Skeletal muscle tissue (tissue), 4 donors: ENCODE measurements around the gene NFATC4. TPM values are rescaled to one million over a fixed set of nuclear protein-coding genes. Genes with fewer than 3 reads are reported as not detected.
A peak's percentile ranks its signal among the peaks of the same experiment; 100 is the strongest.

Experiments used
- H3K27ac ChIP-seq: one replicate; pipeline ENCODE4 v1.7.0; 2013; ENCODE audit warnings: mild to moderate bottlenecking, low read depth, low read length, inconsistent platforms
- H3K27me3 ChIP-seq, 3 donors: one replicate each; pipeline ENCODE4 v1.7.0; 2013; ENCODE audit warnings: low read length in 3 of 3; ENCODE audit not compliant: control insufficient read depth in 3 of 3, insufficient read depth in 3 of 3
- H3K36me3 ChIP-seq, 3 donors: one replicate each; pipeline ENCODE4 v1.7.0; 2013; ENCODE audit warnings: low read length in 3 of 3; ENCODE audit not compliant: control insufficient read depth in 3 of 3, insufficient read depth in 3 of 3
- H3K4me1 ChIP-seq, 3 donors: one replicate each; pipeline ENCODE4 v1.7.0; 2013; ENCODE audit warnings: low read length in 3 of 3, mild to moderate bottlenecking in 3 of 3; ENCODE audit not compliant: control insufficient read depth in 3 of 3, insufficient read depth in 3 of 3
- H3K4me3 ChIP-seq, 3 donors: one replicate each; pipeline ENCODE4 v1.7.0; 2013; ENCODE audit warnings: low read length in 3 of 3
- H3K9ac ChIP-seq, 3 donors: one replicate each; pipeline ENCODE4 v1.7.0; 2013; ENCODE audit warnings: low read length in 3 of 3, mild to moderate bottlenecking in 3 of 3, moderate library complexity in 2 of 3, low read depth in 1 of 3
- H3K9me3 ChIP-seq, 3 donors: one replicate each; pipeline ENCODE4 v1.7.0; 2013; ENCODE audit warnings: low read length in 3 of 3; ENCODE audit not compliant: control insufficient read depth in 3 of 3
- total RNA-seq: library from RNA; depleted of rRNA; stranded (reverse); fragments of >200 nt; gene quantifications from one replicate; pipeline ENCODE4 v1.2.3, GENCODE V29; 2014
- donor health status: Osteomylitis.

NFATC4 gene
- total RNA-seq, 1 donor from 2014 or later: 21.4 TPM

DNA sequence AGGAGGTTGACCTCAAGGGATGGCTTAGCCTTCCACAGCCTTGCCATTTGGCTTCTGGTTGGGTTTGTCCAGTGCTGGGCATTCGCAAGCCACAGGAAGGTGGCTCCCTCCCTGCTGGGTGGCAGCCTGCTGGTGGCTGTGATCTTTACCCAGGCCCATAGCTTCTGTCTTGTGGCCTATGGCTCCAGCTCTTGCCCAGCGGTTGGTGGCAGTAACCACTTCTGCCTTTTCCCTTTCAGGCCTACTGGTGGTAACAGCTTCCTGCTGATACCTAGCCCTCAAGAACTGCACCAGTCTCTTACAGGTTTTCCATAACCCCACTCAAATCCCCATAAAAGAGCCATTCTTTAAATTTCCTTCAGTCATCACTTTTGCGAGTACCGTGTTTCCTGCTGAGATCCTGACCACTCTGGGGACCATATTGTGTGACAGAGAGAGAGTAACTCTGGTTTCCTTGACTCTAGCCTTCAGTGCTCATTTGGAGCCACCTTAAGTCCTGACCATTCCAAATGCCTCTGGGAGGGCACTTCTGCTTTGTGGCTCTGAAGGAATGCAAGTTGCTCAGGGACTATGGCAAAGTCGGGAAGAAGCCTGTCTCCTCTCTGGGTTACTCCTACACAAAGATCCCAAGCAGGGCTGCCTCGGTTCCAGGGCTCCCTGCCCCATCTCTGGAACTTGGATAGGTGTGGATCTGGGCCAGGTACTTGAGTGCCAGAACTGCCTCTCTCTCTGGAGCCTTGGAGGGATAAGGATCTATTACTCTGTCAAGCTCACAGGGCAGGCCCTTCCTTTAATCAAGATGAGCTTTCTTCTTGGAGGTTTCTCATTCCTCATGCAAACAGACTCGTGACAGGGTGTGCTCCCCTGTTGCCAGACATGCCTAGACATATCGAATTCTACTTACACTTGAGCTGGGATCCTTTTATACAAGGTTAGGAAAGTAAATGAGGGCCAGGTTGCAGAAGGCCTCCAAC, 27.9 kb downstream of the NFATC4 start:
- H3K27me3 ChIP-seq: peaks cover 3 to 16% (median 11%) of the 10 kb centered on the region in 3 donors
- no peaks in the 10 kb centered on the region for H3K9me3 ChIP-seq
- H3K4me1 ChIP-seq: peaks cover 5 to 22% (median 14%) of the 10 kb centered on the region in 3 donors
- H3K4me3 ChIP-seq: no peak overlapping the region
- no peak overlapping the region for H3K27ac ChIP-seq
- no peaks in the 10 kb centered on the region for H3K36me3 ChIP-seq
- H3K9ac ChIP-seq: no peak overlapping the region

DNA sequence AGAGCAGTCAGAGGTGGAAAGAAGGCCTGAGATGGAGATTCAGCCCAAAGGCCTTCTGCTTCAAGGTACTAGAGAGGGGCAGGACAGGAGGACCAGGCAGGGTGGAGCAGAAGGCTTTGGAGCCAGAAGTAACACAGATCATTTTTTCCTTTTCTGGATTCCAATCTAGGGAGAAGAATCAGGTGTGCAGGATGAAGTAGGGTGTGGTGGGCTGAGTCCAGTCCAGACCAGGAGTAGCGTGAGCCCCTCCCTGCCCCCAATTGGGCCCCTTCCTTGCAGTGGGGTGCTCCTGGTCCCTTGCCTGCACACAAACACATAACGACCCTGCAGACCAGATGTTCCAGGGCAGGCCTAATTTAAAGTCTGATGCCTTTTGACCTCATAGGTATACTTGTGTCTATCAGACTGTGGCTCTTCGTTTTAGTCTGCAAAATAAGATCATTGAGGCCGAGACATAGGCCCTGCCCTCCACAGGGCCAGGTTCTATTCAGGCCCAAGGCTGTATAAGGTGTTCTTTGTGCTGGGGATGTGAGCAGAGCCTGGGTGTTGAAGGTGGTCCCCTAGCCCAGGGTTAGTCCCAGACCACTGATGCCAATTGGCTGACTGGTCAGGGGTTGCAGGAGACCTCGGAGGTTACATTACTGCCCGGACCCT, 29.8 kb downstream of the NFATC4 start:
- Histone ChIP-seq H3K27me3 (peaks cover 0 to 10% (median under 1%) of the 10 kb centered on the region in 3 donors), H3K36me3 (no peaks in the 10 kb centered on the region), H3K9me3 (no peaks in the 10 kb centered on the region), H3K9ac (peak overlapping the region in 1 of 3 donors; percentile 40), H3K27ac (peak overlapping the region; percentile 56), H3K4me3 (no peak overlapping the region), H3K4me1 (peaks cover 8 to 24% (median 18%) of the 10 kb centered on the region in 3 donors)

DNA sequence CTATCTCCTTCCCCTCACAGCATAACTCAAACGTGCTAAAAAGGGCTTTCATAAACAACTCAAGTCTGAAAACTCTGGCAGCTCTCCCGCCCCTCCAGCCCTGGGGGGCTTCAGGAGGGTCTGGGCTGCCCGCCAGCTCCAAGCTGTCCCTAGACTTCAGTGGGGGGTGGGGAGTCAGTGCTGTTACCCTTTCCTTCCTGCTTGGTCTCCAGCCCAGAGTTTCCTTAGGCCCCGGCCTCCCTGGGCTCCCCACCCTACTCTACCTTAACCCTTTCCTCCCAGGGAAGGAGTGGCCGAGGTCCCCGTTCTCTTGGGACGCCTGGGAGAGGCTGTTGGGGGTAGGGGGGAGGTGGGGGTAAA, 30.3 kb downstream of the NFATC4 start:
- peaks cover 0 to 10% (median 0%) of the 10 kb centered on the region in 3 donors for H3K27me3 ChIP-seq
- H3K36me3 ChIP-seq: no peaks in the 10 kb centered on the region
- no peaks in the 10 kb centered on the region for H3K9me3 ChIP-seq
- peak overlapping the region; percentile 56 for H3K27ac ChIP-seq
- H3K4me3 ChIP-seq: no peak overlapping the region
- peak overlapping the region in 1 of 3 donors; percentile 40 for H3K9ac ChIP-seq
- peaks cover 8 to 24% (median 23%) of the 10 kb centered on the region in 3 donors for H3K4me1 ChIP-seq

DNA sequence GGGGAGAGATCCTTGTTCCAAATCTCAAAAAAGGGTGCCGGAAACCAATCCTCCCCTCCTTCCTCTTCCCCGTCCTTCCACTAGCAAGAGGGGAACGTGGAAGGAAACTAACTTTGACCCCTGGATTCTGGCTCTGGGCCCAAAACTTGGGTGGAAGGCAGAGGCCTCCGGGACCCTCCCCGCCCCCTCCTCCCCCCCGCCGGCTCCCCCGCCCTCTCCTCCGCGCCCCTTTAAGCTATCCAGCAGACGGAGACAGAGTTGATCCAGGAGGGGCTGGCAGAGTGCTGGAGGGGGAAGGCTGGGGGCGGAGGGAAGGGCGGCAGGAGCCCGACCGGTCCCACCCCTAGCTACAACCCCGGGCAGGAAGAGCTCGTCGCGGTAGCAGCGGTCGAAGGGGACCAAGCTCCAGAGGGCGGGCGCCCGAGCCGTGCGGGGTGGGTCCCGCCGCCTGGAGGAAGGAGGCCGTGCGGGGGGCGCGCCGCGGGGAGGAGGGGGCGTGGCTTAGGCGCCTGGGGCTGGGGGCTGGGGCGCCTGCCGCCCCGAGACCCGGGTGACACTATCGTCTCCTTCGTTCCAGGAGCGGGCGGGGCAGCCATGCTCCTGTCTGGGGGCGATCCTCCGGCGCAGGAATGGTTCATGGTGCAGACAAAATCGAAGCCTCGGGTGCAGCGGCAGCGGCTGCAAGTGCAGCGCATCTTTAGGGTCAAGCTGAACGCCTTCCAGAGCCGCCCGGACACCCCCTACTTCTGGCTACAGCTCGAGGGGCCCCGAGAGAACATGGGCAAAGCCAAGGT, 30.9 kb downstream of the NFATC4 start, which contains the start of gene NYNRIN:
TSS of gene NYNRIN (plus strand) at position 351 of the 794 bp plus-strand sequence. CDS start at position 595, 244 bp downstream.
- Histone ChIP-seq H3K4me1 (peaks cover 8 to 27% (median 24%) of the 10 kb centered on the region in 3 donors), H3K9ac (peak within 1 kb of the TSS; percentile 45 to 71 (median 47)), H3K9me3 (no peaks in the 10 kb centered on the region), H3K36me3 (no peaks in the 10 kb centered on the region), H3K27ac (peak within 1 kb of the TSS; percentile 56), H3K27me3 (peaks cover 0 to 8% (median 0%) of the 10 kb centered on the region in 3 donors), H3K4me3 (peak within 1 kb of the TSS; percentile 68 to 72 (median 69))

DNA sequence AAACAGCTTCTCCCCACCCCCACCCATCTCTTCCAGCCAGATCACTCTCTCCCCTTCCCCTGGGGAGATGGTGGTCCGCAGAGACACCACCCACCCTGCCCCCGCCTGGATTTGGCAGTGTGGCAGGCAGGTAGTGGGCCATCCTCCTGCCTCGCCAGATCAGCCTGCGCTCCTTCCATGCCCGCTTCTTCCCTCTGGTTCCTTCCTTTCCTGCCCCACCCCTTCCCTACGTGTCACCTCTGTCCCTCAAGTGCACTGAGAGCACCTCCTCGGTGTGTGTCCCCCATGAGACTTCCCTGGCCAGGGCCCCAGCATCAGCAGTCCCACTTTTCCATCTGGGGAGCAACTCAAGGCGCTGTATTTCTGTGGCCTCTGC, 31.5 kb downstream of the NFATC4 start:
- H3K4me3 ChIP-seq: peak overlapping the region; percentile 68 to 72 (median 69)
- no peaks in the 10 kb centered on the region for H3K9me3 ChIP-seq
- H3K27me3 ChIP-seq: peaks cover 0 to 6% (median 0%) of the 10 kb centered on the region in 3 donors
- H3K9ac ChIP-seq: peak overlapping the region; percentile 45 to 71 (median 47)
- H3K36me3 ChIP-seq: no peaks in the 10 kb centered on the region
- H3K4me1 ChIP-seq: peaks cover 8 to 27% (median 24%) of the 10 kb centered on the region in 3 donors
- H3K27ac ChIP-seq: peak overlapping the region; percentile 19

DNA sequence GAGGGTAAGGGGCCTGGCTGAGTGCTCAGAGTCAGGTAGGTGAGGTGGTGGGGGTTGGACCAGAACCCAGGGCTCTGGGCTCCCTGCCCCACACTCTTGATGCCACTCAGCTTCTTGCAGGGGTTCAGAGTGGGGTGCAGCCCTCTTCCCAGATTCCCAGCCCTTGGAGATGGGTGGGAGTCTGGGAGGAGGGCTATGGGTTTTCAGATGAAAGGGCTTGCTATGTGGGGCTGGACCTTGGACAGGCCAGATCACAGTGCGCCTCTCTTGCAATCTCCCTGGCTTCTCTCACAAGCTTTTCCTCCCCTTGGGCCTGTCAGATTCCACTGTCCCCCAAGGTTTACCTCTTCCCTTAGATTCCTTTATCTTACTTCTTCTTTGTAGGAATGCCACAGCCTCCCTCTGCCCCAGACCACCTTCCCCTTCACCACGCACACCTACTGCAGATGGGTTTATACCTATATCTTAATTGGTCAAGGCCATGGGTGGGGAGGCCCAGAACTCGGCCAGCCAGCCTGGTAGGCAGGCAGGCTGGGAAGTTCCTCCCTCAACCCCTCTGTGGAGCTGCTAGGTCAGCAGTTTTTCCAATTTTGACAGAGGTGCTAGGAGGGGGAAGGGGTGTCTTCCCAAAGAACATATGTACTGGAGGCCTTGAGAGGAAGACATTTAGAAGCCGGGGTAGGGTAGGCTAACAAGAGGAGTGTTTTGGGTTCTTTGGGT, 32.2 kb downstream of the NFATC4 start:
- H3K9me3 ChIP-seq: no peaks in the 10 kb centered on the region
- H3K4me1 ChIP-seq: peaks cover 8 to 28% (median 27%) of the 10 kb centered on the region in 3 donors
- H3K36me3 ChIP-seq: no peaks in the 10 kb centered on the region
- peak overlapping the region; percentile 14 to 71 (median 20) for H3K9ac ChIP-seq
- peak overlapping the region; percentile 19 for H3K27ac ChIP-seq
- peaks cover 0 to 6% (median 0%) of the 10 kb centered on the region in 3 donors for H3K27me3 ChIP-seq
- peak overlapping the region; percentile 68 to 72 (median 69) for H3K4me3 ChIP-seq

DNA sequence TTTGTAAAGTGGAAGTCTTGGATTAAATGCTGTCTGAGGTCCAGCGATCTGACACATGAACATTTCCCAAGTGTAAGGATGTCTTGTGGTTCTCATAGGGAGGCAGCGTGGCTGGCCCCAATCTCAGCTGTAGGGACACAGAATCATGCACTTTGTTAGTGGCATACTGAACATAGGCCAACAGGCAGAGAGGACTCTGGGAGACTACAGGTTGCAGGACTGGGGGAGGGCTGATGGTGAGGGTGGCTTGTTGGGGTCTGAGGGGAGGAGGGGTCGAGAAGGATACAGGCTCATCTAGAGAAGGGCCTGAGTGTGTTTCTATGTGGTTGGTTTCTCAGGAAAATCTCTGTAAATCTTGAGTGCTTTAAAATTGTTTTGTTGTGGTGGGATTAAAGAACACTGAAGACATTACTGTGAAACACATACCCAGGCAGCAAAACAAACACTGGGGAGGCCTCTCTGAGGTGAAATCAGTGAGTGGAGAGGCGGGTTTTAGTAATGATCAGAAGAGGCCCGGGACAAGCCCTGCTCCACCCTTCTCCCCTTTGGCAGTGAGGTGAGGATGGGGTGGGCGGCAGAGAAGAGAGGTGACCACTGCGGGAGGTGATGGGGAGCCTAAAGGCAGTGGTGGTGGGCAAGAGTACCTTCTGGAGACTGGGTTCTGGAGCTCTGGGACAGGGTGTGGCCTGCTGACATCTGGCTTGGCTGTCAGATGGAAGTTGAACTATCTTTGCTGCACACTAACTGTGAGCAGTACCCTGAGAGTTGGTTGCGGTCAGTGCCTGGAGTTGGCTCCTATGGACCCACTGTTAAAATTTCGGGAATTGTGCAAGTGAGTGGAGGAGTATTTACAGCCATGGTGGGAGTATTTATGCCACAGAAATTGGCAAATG, 34.1 kb downstream of the NFATC4 start:
- Histone ChIP-seq H3K27me3 (peaks cover 0 to 6% (median 0%) of the 10 kb centered on the region in 3 donors), H3K9me3 (no peaks in the 10 kb centered on the region), H3K27ac (no peak overlapping the region), H3K4me1 (peaks cover 8 to 28% (median 27%) of the 10 kb centered on the region in 3 donors), H3K36me3 (no peaks in the 10 kb centered on the region), H3K9ac (no peak overlapping the region), H3K4me3 (no peak overlapping the region)

DNA sequence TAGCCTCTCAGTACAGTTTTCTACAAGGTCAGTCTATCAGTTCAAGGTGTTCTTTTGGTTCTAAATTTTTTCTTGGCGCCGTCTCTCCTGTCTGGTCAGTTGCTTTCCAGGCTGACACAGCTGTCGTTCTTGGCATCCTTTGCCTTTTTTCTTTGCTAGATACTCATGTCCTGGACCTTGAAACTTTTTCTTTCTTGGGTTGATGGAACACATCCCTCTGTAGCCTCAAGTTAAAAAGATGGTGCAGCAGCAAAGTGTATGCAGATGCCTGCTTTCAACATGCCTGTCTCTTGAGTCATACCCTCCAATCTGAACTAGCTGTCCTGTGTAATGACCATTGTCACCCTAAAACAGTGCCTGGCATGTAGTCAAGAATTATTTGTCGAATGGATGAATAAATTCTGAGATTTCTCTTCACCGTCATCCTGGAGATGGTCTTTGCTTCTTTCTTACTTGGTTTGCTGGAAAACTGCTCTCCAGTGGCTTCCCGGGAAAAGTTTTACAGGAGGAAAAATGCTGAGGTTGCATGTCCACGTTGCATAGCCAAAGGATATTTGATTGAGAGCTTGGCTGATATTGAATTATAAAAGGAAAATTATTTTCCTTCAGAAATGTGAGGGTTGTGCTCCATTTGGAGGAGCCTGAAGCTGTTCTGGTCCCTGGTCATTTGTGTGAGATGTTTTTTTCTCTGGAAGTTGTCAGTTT, 35.5 kb downstream of the NFATC4 start:
- H3K9ac ChIP-seq: no peak overlapping the region
- peaks cover 0 to 10% (median 0%) of the 10 kb centered on the region in 3 donors for H3K27me3 ChIP-seq
- H3K36me3 ChIP-seq: peaks cover 0 to 1% (median 0%) of the 10 kb centered on the region in 3 donors
- H3K27ac ChIP-seq: no peak overlapping the region
- no peaks in the 10 kb centered on the region for H3K9me3 ChIP-seq
- H3K4me3 ChIP-seq: no peak overlapping the region
- peaks cover 8 to 27% (median 18%) of the 10 kb centered on the region in 3 donors for H3K4me1 ChIP-seq
